ENCODE data around the gene SLC4A2.

The SLC4A2 gene

DNA sequence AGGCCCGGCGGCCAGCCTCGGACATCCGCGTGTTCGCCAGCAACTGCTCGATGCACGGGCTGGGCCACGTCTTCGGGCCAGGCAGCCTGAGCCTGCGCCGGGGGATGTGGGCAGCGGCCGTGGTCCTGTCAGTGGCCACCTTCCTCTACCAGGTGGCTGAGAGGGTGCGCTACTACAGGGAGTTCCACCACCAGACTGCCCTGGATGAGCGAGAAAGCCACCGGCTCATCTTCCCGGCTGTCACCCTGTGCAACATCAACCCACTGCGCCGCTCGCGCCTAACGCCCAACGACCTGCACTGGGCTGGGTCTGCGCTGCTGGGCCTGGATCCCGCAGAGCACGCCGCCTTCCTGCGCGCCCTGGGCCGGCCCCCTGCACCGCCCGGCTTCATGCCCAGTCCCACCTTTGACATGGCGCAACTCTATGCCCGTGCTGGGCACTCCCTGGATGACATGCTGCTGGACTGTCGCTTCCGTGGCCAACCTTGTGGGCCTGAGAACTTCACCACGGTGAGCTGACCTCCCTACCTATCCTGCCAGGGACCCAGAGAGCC, 10.4 kb upstream of the SLC4A2 start:
- intact Hi-C loops (cut with DNase I; ENCODE audit: low total_unique reads): no loop called here
- no peak overlapping the region for H3K27ac ChIP-seq
- no peaks in the 10 kb centered on the region for H3K9me3 ChIP-seq
- no peak for DNase-seq
- no peak for TF ChIP-seq CTCF (IDR thresholded peaks at IDR 0.05)
- peaks cover 0 to 33% (median 6%) of the 10 kb centered on the region in 3 donors for H3K36me3 ChIP-seq
- H3K4me3 ChIP-seq: no peak overlapping the region
- peaks cover 0 to 20% of the 10 kb centered on the region in 2 donors for H3K27me3 ChIP-seq
- peaks cover 0 to 16% (median 8%) of the 10 kb centered on the region in 4 donors for H3K4me1 ChIP-seq

GRCh38 chr7:151051108-151051507, 8.3 kb upstream of the SLC4A2 start:
- Histone ChIP-seq H3K27ac (no peak overlapping the region), H3K27me3 (peaks cover 0 to 20% of the 10 kb centered on the region in 2 donors), H3K4me1 (peaks cover 0 to 16% (median 8%) of the 10 kb centered on the region in 4 donors), H3K9me3 (no peaks in the 10 kb centered on the region), H3K36me3 (peaks cover 0 to 14% (median 0%) of the 10 kb centered on the region in 3 donors), H3K4me3 (no peak overlapping the region)
- intact Hi-C loops (cut with DNase I; ENCODE audit: low total_unique reads): no loop called here
- no peak for TF ChIP-seq CTCF (IDR thresholded peaks at IDR 0.05)
- no peak for DNase-seq

DNA sequence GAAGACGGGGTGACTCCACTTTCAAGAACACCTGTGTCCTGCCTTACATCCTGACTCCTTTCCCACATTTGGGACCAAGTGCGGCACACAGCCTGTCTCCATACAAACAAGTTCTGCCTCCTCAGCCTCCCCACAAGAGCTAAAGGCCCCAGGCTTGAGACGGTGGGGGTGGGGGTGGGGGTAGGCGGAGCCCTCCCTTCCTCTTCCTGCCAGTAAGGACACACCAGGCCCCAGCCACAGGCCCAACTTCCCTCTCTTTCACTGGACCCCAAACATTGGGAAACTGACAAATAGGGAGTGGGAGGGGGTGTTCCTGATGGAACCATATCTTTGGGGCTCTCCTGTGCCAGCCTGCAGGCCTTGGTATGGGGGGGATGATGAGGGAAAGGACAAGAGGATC, 6.3 kb upstream of the SLC4A2 start:
- Histone ChIP-seq H3K4me1 (peaks cover 0 to 21% (median 15%) of the 10 kb centered on the region in 4 donors), H3K27me3 (peaks cover 0 to 20% of the 10 kb centered on the region in 2 donors), H3K4me3 (no peak overlapping the region), H3K9me3 (no peaks in the 10 kb centered on the region), H3K27ac (no peak overlapping the region), H3K36me3 (peaks cover 0 to 12% (median 0%) of the 10 kb centered on the region in 3 donors)
- intact Hi-C loops (cut with DNase I; ENCODE audit: low total_unique reads): no loop called here
- no peak for TF ChIP-seq CTCF (IDR thresholded peaks at IDR 0.05)
- DNase-seq: no peak

DNA sequence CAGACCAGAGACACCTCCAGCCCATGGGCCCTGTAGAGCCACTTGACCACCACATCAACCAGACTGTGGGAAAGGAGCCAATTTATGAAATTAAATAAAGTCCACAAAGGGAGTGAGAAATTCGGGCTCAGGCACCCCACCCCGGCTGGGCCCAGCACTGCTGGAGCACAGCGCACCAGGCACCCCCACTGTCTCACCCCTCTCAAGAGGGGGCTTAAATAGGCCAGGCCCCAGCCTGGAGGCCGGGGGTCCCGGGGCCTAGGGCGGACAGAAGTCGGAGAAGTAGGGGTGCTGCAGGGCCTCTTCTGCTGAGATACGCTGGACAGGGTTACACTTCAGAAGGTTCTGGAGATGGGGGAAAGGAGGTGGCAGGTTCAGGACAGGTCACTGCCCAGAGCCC, 5.6 kb upstream of the SLC4A2 start:
- TF ChIP-seq CTCF (IDR thresholded peaks at IDR 0.05): no peak
- Histone ChIP-seq H3K9me3 (no peaks in the 10 kb centered on the region), H3K36me3 (peaks cover 0 to 12% (median 0%) of the 10 kb centered on the region in 3 donors), H3K4me1 (peaks cover 0 to 26% (median 19%) of the 10 kb centered on the region in 4 donors), H3K4me3 (no peak overlapping the region), H3K27ac (no peak overlapping the region), H3K27me3 (peaks cover 0 to 20% of the 10 kb centered on the region in 2 donors)
- intact Hi-C loops (cut with DNase I; ENCODE audit: low total_unique reads): no loop called here
- DNase-seq: no peak

GRCh38 chr7:151056283-151056665, 3.1 kb upstream of the SLC4A2 start:
- H3K27ac ChIP-seq: no peak overlapping the region
- no peaks in the 10 kb centered on the region for H3K9me3 ChIP-seq
- peaks cover 0 to 12% (median 0%) of the 10 kb centered on the region in 3 donors for H3K36me3 ChIP-seq
- H3K27me3 ChIP-seq: no peaks in the 10 kb centered on the region
- intact Hi-C loops (cut with DNase I; ENCODE audit: low total_unique reads): no loop called here
- TF ChIP-seq CTCF (IDR thresholded peaks at IDR 0.05): no peak
- H3K4me1 ChIP-seq: peaks cover 0 to 35% (median 31%) of the 10 kb centered on the region in 4 donors
- no peak for DNase-seq
- no peak overlapping the region for H3K4me3 ChIP-seq

Measured in tibial artery (tissue), 4 donors.